Muscle layer of duodenum (tissue), 2 donors: Measurements from ENCODE around the gene GJA3.

Experiments
- H3K27ac ChIP-seq: one replicate; pipeline ENCODE4 v1.7.0; 2013; ENCODE audit warnings: mild to moderate bottlenecking, low read length
- H3K27me3 ChIP-seq: one replicate; pipeline ENCODE4 v1.7.0; 2013; ENCODE audit warnings: low read depth, mild to moderate bottlenecking, control low read depth, low read length
- H3K36me3 ChIP-seq, 2 donors: one replicate each; pipeline ENCODE4 v1.7.0; 2013; ENCODE audit warnings: low read length in 2 of 2, control low read depth in 1 of 2, mild to moderate bottlenecking in 1 of 2; ENCODE audit not compliant: insufficient read depth in 2 of 2, control insufficient read depth in 1 of 2
- H3K4me1 ChIP-seq, 2 donors: one replicate each; pipeline ENCODE4 v1.7.0; 2013; ENCODE audit warnings: low read length in 2 of 2, mild to moderate bottlenecking in 2 of 2, control low read depth in 1 of 2, moderate library complexity in 1 of 2; ENCODE audit not compliant: insufficient read depth in 2 of 2, control insufficient read depth in 1 of 2
- H3K4me3 ChIP-seq, 2 donors: one replicate each; pipeline ENCODE4 v1.7.0; 2013; ENCODE audit warnings: low read length in 2 of 2, low read depth in 1 of 2, mild to moderate bottlenecking in 1 of 2
- H3K9me3 ChIP-seq, 2 donors: one replicate each; pipeline ENCODE4 v1.7.0; 2013; ENCODE audit warnings: low read length in 2 of 2, control low read depth in 1 of 2, mild to moderate bottlenecking in 1 of 2; ENCODE audit not compliant: control insufficient read depth in 1 of 2
- donor health status: healthy.

GJA3 gene

DNA sequence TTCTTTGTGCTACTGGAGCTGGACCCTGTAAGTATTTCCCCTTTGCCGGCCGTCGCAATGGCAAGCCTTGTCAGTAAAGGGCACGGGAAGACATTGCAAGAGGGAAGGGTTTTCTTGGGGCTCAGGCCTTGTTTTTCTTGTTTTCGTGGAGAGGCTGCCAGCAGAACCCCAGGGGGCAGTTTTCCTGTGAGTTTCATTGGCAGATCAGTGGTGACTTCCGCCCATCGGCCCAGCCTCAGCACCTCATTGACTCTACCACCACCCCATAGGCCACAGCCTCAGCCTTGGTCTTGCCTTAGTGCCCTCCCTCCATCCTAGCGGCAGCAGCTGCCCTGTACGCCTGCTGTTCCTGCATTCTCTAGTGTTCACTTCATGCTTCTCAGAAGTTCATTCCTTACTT is 61.5 kb downstream of the GJA3 start:
- H3K27me3 ChIP-seq = peaks cover 5% of the 10 kb centered on the region
- H3K36me3 ChIP-seq = no peaks in the 10 kb centered on the region
- H3K9me3 ChIP-seq = no peaks in the 10 kb centered on the region
- H3K4me1 ChIP-seq = no peaks in the 10 kb centered on the region
- no peak overlapping the region for H3K27ac ChIP-seq
- H3K4me3 ChIP-seq = no peak overlapping the region

DNA sequence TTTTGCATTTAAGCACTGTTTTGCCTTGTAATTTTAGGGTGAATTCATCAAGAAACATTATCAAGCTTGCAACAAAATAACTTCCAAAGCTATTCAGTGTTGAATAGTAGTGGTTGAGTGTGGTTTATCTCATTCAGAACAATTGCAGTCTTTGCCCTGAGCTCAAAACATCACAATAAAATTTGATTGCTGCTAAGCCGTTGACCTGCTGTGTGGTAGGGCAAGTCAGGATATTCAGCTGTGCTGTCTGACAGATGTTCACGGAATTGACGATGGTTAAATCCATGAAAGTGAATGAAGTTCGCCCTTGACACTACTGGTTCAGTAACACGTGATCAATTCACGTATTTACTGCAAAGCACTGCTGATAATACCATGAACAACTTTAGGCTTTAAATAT is 66.9 kb downstream of the GJA3 start:
- Histone ChIP-seq H3K27ac (no peak overlapping the region), H3K4me3 (no peak overlapping the region), H3K36me3 (no peaks in the 10 kb centered on the region), H3K27me3 (no peaks in the 10 kb centered on the region), H3K9me3 (no peaks in the 10 kb centered on the region), H3K4me1 (no peaks in the 10 kb centered on the region)

DNA sequence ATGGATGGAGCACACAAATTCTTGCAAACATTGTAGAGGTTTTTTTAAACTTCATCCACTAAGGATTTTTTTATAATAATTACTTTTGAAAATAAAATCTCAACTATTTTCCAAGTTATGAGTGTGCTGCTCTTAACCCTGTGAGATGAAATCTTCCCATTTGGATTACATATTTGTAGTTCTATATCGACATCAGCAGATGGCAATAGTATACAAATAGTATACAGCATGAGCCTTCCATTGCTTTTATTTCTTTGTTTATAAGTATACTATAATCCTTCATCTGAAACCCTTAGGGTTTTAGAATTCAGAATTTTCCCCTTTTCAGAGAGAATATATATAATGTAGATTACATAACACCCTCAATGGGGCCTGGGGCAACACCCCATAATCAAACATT is 70.5 kb downstream of the GJA3 start:
- H3K4me1 ChIP-seq = no peaks in the 10 kb centered on the region
- no peaks in the 10 kb centered on the region for H3K27me3 ChIP-seq
- no peaks in the 10 kb centered on the region for H3K9me3 ChIP-seq
- H3K4me3 ChIP-seq = no peak overlapping the region
- peaks cover 4 to 11% of the 10 kb centered on the region in 2 donors for H3K36me3 ChIP-seq
- no peak overlapping the region for H3K27ac ChIP-seq
